H1 (cell line): ENCODE measurements around the gene SHQ1. TPM values are rescaled to one million over a fixed set of nuclear protein-coding genes. Genes with fewer than 3 reads are reported as not detected.

Experiments used
- ATF2 ChIP-seq: IDR thresholded peaks from 2 replicates; pipeline ENCODE4 v1.6.1; 2012; ENCODE audit warnings: low read length, inconsistent platforms
- BRCA1 ChIP-seq: IDR thresholded peaks from 2 replicates; pipeline ENCODE4 v1.6.1; 2012; ENCODE audit warnings: low read depth, low read length, improper control_type of control experiment
- CBX5 ChIP-seq: fragments of 300-800, 300-1000 bp; sonication (generic); IDR thresholded peaks from 2 replicates; pipeline ENCODE4 v1.7.1; 2016; ENCODE audit warnings: antibody characterized with exemption, low read length, low read depth
- polyA plus RNA-seq, 7 experiments: library from polyadenylated mRNA; depleted of rRNA in 3 of 7; stranded (reverse) in 5 of 7; unstranded in 2 of 7; fragments of >200 nt in 5 of 7; fragments of 200-250 nt in 2 of 7; gene quantifications; 1 replicate in 5 of 7; 2 replicates in 1 of 7; 4 replicates in 1 of 7; pipeline versions ENCODE4 v1.2.1 to v1.2.3, GENCODE V29; 2011 to 2013; ENCODE audit warnings: missing spikeins in 2 of 7, mixed read lengths in 2 of 7
- total RNA-seq: library from RNA; stranded (reverse); fragmentation: NEBNext Ultra II Directional; extraction: Animal tissue kit (Norgen Biotek cat#: 25700); gene quantifications from 2 replicates; pipeline ENCODE4 v1.2.1, GENCODE V29; 2021

Gene SHQ1
- total and polyA plus RNA-seq, 2 of the 8 experiments (the other 6 are each of a cell fraction or from before 2014, with no cell fraction given) = 10.7 to 34.4 TPM

- TF ChIP-seq ATF2 = no peak
- no peak for TF ChIP-seq CBX5
- no peak for TF ChIP-seq BRCA1
These were observed 101.5 kb downstream of the SHQ1 start (continued) for GRCh38 chr3:72746430-72747411.
